Measurements from ENCODE around the gene ATAD3A. TPM values are rescaled to one million over a fixed set of nuclear protein-coding genes. Genes with fewer than 3 reads are reported as not detected.

ATAD3A gene
- 28.2 to 40.1 TPM (median 37.3 TPM) in 5 replicates for total RNA-seq (2022; extraction: Qiagen RNA extraction; ENCODE audit: low read depth)

GRCh38 chr1:1511533-1512285 is at the start of gene ATAD3A:
Gene ATAD3A, plus strand, starts transcription at chr1:1512162. Its CDS starts 107 bp downstream, at chr1:1512269.

DNA sequence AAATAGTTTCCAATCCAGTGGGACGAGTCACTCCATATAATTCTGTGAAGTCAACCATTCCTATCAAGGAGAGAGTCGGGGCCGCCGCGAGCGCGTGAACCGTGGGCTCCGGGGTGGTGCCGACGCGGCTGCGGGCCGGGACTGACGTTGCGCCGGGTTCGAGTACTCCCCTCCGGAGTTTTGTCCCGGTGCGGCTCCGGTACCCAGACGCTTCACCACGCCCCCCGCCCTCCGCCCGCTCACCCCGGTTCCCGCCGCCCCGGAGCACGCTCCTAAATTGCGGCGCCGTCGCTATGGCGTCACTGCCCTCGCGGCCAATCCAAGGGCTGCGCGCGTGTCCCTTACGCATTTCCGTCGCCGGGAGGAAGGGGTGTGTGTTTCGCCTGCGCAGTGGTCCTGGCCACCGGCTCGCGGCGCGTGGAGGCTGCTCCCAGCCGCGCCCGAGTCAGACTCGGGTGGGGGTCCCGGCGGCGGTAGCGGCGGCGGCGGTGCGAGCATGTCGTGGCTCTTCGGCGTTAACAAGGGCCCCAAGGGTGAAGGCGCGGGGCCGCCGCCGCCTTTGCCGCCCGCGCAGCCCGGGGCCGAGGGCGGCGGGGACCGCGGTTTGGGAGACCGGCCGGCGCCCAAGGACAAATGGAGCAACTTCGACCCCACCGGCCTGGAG is 40.4 kb upstream of the ATAD3A start, which contains the start of gene ATAD3B:
Gene ATAD3B (plus strand): TSS at position 377 of the 664 bp plus-strand sequence. CDS start 120 bp downstream, at position 497.

DNA sequence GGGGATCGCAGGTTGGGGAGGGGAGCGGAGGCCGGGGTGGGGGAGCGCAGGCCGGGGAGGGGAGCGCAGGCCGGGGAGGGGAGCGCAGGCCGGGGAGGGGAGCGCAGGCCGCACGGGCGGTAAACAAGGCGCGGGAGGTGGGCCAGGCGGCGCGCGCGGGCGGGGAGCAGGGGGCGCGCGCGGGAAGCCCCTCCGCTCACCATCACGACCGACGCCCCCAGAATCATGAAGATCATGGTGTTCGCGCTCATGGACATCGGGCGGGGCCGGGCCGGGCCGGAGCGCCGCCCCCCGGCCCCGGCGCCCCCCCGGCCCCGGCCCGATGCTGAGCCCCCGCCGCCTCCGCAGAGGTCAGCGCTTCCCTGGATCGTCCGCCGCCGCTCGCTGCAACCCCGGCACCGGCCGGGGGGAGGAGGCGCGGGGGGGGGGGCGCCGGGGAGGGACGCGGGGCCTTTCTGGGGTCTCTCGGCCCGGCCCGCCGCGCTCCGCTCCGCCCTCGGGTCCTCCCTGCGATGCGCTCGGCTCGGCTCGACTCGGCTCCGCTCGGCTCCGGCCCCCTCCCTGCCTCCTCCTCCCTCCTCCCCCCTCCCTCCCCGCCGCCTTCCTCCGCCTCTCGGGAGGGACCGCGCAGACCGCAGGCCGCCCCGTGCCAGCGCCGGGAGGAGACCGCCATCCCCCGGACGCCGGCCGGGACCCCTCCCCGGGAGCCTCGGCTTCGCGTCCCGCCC is 28.3 kb downstream of the ATAD3A start, which contains the start of gene TMEM240:
Gene TMEM240 (minus strand): TSS at position 535 of the 728 bp plus-strand sequence. CDS start 278 bp downstream, at position 257.

DNA sequence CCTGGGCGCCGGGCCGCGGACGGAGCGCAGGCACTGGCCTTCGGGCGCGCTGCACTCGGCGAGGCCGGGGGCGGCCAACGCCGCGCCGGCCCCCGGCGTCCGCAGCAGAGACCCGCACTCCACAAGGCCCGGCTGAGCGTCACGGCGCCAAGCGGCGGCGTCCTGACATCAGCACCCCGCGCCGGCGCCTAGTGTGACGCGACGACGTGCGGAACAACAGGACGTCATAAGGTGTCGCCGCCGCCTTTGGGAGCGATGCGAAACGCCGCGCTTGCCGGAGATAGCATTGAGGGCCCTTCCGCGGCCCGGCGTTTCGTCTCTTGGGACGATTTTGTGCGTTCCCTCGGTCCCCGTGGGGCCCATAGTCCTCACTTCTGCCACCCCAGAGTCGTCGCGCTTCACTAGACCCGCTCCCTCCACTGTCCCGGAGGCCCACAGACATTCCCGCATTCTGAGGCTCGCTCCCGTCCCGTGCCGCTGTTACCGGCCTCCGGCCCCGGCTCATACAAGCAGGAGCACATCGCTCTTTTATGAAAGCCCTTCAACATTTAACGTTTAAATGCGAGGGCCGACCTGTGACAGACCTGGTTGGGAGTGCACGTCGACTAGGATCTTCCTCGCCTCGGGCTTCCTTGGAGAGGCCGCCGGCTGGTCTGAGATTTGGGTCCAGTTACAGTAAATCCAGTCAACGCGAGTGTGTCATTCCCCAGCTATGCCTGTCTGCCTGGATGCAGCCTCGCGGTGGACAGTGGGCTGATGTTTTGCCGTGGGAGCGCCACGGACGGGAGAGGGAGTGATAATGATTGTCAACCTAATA is 63.0 kb downstream of the ATAD3A start, which contains the start of gene SSU72:
Gene SSU72 (minus strand): TSS at position 143 of the 817 bp plus-strand sequence. CDS start 306 bp downstream, outside the sequence.

Other genes starting within 250 kb of the ATAD3A start
- 35.9 to 51.0 TPM (median 48.6 TPM) in 5 replicates for gene UBE2J2, start 238.3 kb upstream of the ATAD3A start, total RNA-seq (2022; extraction: Qiagen RNA extraction; ENCODE audit: low read depth)
- 0.68 to 1.3 TPM (median 1.2 TPM) in 5 replicates for gene SCNN1D, start 231.7 kb upstream of the ATAD3A start, total RNA-seq (2022; extraction: Qiagen RNA extraction; ENCODE audit: low read depth)
- 8.1 to 17.8 TPM (median 13.7 TPM) in 5 replicates for gene ACAP3, start 204.2 kb upstream of the ATAD3A start, total RNA-seq (2022; extraction: Qiagen RNA extraction; ENCODE audit: low read depth)
- gene PUSL1, start 203.6 kb upstream of the ATAD3A start, total RNA-seq (2022; extraction: Qiagen RNA extraction; ENCODE audit: low read depth) = 16.5 to 29.3 TPM (median 22.8 TPM) in 5 replicates
- gene INTS11, start 187.5 kb upstream of the ATAD3A start, total RNA-seq (2022; extraction: Qiagen RNA extraction; ENCODE audit: low read depth) = 47.7 to 61.4 TPM (median 58.1 TPM) in 5 replicates
- gene CPTP, start 187.4 kb upstream of the ATAD3A start, total RNA-seq (2022; extraction: Qiagen RNA extraction; ENCODE audit: low read depth) = 13.1 to 20.9 TPM (median 18.3 TPM) in 5 replicates
- gene TAS1R3, start 180.9 kb upstream of the ATAD3A start, total RNA-seq (2022; extraction: Qiagen RNA extraction; ENCODE audit: low read depth) = 0.08 to 0.14 TPM (median 0.12 TPM) in 5 replicates
- gene DVL1, start 162.7 kb upstream of the ATAD3A start, total RNA-seq (2022; extraction: Qiagen RNA extraction; ENCODE audit: low read depth) = 44.0 to 77.6 TPM (median 71.9 TPM) in 5 replicates
- gene MXRA8, start 153.6 kb upstream of the ATAD3A start, total RNA-seq (2022; extraction: Qiagen RNA extraction; ENCODE audit: low read depth) = 0.16 to 1.0 TPM (median 0.27 TPM) in 4 of 5 replicates, not detected in the other
- 99.9 to 181 TPM (median 176 TPM) in 5 replicates for gene AURKAIP1, start 137.0 kb upstream of the ATAD3A start, total RNA-seq (2022; extraction: Qiagen RNA extraction; ENCODE audit: low read depth)
- gene CCNL2, start 112.8 kb upstream of the ATAD3A start, total RNA-seq (2022; extraction: Qiagen RNA extraction; ENCODE audit: low read depth) = 36.2 to 57.5 TPM (median 50.3 TPM) in 5 replicates
- gene MRPL20, start 104.9 kb upstream of the ATAD3A start, total RNA-seq (2022; extraction: Qiagen RNA extraction; ENCODE audit: low read depth) = 127 to 156 TPM (median 138 TPM) in 5 replicates
- not detected in 5 replicates for gene ANKRD65, start 90.9 kb upstream of the ATAD3A start, total RNA-seq (2022; extraction: Qiagen RNA extraction; ENCODE audit: low read depth)
- 4.8 to 16.5 TPM (median 14.4 TPM) in 5 replicates for gene VWA1, start 76.5 kb upstream of the ATAD3A start, total RNA-seq (2022; extraction: Qiagen RNA extraction; ENCODE audit: low read depth)
- not detected in 5 replicates for gene ATAD3C, start 62.5 kb upstream of the ATAD3A start, total RNA-seq (2022; extraction: Qiagen RNA extraction; ENCODE audit: low read depth)
- gene ATAD3B, start 40.4 kb upstream of the ATAD3A start, total RNA-seq (2022; extraction: Qiagen RNA extraction; ENCODE audit: low read depth) = 1.6 to 3.3 TPM (median 3.2 TPM) in 5 replicates
- 0.22 to 0.52 TPM (median 0.36 TPM) in 5 replicates for gene TMEM240, start 28.5 kb downstream of the ATAD3A start, total RNA-seq (2022; extraction: Qiagen RNA extraction; ENCODE audit: low read depth)
- gene SSU72, start 62.7 kb downstream of the ATAD3A start, total RNA-seq (2022; extraction: Qiagen RNA extraction; ENCODE audit: low read depth) = 92.5 to 114 TPM (median 109 TPM) in 5 replicates
- 5.2 to 10.5 TPM (median 8.0 TPM) in 5 replicates for gene FNDC10, start 88.0 kb downstream of the ATAD3A start, total RNA-seq (2022; extraction: Qiagen RNA extraction; ENCODE audit: low read depth)
- 8.3 to 20.2 TPM (median 17.1 TPM) in 5 replicates for gene MIB2, start 103.3 kb downstream of the ATAD3A start, total RNA-seq (2022; extraction: Qiagen RNA extraction; ENCODE audit: low read depth)
- gene MMP23B, start 120.0 kb downstream of the ATAD3A start, total RNA-seq (2022; extraction: Qiagen RNA extraction; ENCODE audit: low read depth) = 0.48 to 1.1 TPM (median 0.51 TPM) in 4 of 5 replicates, not detected in the other
- 26.1 to 28.9 TPM (median 26.5 TPM) in 5 replicates for gene CDK11B, start 146.8 kb downstream of the ATAD3A start, total RNA-seq (2022; extraction: Qiagen RNA extraction; ENCODE audit: low read depth)
- gene SLC35E2B, start 180.6 kb downstream of the ATAD3A start, total RNA-seq (2022; extraction: Qiagen RNA extraction; ENCODE audit: low read depth) = 9.1 to 13.6 TPM (median 12.0 TPM) in 5 replicates
- 18.9 to 23.6 TPM (median 22.9 TPM) in 5 replicates for gene CDK11A, start 212.2 kb downstream of the ATAD3A start, total RNA-seq (2022; extraction: Qiagen RNA extraction; ENCODE audit: low read depth)

Data from A549 treated with RU486 at 1 μM for 4 hours (cell line).